GM21447 (cell line): ENCODE results near the gene NES.

ENCODE experiments used
- ATAC-seq: cut with Tn5 transposase; IDR thresholded peaks from one replicate; pipeline ENCODE4 v1.9.1; 2021; ENCODE audit not compliant: unreplicated experiment

The NES gene

GRCh38 chr1:156624814-156625435, 52.3 kb downstream of the NES start:
- ATAC-seq = no peak

DNA sequence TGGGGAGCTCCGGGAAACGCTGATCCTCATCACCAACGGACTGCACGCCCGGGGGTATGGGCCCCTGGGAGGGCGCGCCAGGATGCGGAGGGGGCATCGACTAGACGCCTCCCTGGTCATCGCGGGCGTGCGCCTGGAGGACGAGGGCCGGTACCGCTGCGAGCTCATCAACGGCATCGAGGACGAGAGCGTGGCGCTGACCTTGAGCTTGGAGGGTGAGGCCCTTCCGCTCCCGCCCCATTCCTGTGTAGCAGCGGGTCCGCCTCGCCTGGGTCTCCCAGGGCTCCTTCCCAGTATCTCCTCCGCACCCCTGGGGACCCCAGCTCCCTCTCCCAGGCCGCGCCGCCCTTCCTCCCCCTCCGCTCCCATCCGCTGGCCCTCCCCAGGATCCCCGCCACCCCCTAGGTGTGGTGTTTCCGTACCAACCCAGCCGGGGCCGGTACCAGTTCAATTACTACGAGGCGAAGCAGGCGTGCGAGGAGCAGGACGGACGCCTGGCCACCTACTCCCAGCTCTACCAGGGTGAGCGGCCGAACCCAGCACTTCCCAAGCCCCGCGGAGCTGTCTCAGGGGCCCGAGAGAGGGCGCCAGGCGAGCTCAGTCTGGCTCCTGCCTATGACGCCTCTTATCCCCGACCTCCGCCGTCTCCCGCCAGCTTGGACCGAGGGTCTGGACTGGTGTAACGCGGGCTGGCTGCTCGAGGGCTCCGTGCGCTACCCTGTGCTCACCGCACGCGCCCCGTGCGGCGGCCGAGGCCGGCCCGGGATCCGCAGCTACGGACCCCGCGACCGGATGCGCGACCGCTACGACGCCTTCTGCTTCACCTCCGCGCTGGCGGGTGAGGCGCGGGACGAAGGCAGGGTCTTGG, 53.0 kb downstream of the NES start:
- ATAC-seq = no peak

- ATAC-seq = no peak
Observed at GRCh38 chr1:156622581-156623297, 54.5 kb downstream of the NES start.

- ATAC-seq = no peak
Observed at GRCh38 chr1:156619582-156619955, 57.6 kb downstream of the NES start.

GRCh38 chr1:156618853-156619581, 58.2 kb downstream of the NES start, which contains the start of gene HAPLN2:
TSS of gene HAPLN2 (plus strand) at chr1:156619415. CDS start at chr1:156623491, 4,076 bp downstream.
- ATAC-seq = no peak
